OCI-LY7 (cell line): ENCODE measurements around the gene CST9. TPM values are rescaled to one million over a fixed set of nuclear protein-coding genes. Genes with fewer than 3 reads are reported as not detected.
"Not testable (repeated sequence)": the region's sequence is repeated elsewhere in the genome, so short reads cannot be mapped to it uniquely, and the experiment has no call there.

Source experiments
- BruUV-seq: library from RNA; stranded (reverse); fragments of 400-500 nt; replicated peaks from 2 replicates; lab custom pipeline; 2021; lab: Mats Ljungman, UMichigan
- CTCF ChIA-PET: fragments of 300-600 bp; sonication (Branson Sonifier 250); formaldehyde crosslinking; loops from one replicate; lab custom pipeline; 2022; ENCODE audit warnings: antibody characterized with exemption; ENCODE audit not compliant: unreplicated experiment; lab: Charles Lee
- POLR2A ChIA-PET: fragments of 300-600 bp; sonication (Branson Sonifier 250); formaldehyde crosslinking; loops from one replicate; lab custom pipeline; 2022; ENCODE audit warnings: antibody characterized with exemption; lab: Charles Lee
- DNase-seq: peaks from one replicate; pipeline ENCODE4 v3.0.0-alpha.2; 2015; ENCODE audit warnings: low spot score
- H2AFZ ChIP-seq: fragments of 200-600 bp; sonication (generic), shearing (Covaris generic); 2 replicates; pipeline ENCODE4 v1.6.1; 2014; ENCODE audit warnings: mild to moderate bottlenecking, antibody characterized with exemption, low read length, moderate library complexity
- H3K27ac ChIP-seq: fragments of 200-600 bp; sonication (generic); 2 replicates; pipeline ENCODE4 v1.5.1; 2014; ENCODE audit warnings: mixed run types, low read depth, mild to moderate bottlenecking, moderate library complexity, low read length, inconsistent platforms; ENCODE audit not compliant: poor library complexity, severe bottlenecking
- H3K36me3 ChIP-seq: fragments of 200-600 bp; sonication (generic); 2 replicates; pipeline ENCODE4 v1.6.1; 2014; ENCODE audit warnings: mild to moderate bottlenecking, antibody characterized with exemption, low read length, moderate library complexity, mixed read lengths; ENCODE audit not compliant: insufficient read depth
- H3K4me1 ChIP-seq: fragments of 200-600 bp; sonication (generic); 2 replicates; pipeline ENCODE4 v1.5.1; 2014; ENCODE audit warnings: mild to moderate bottlenecking, low read length; ENCODE audit not compliant: insufficient read depth, poor library complexity, severe bottlenecking
- H3K4me2 ChIP-seq: fragments of 200-600 bp; sonication (generic); 2 replicates; pipeline ENCODE4 v1.6.1; 2014; ENCODE audit warnings: mild to moderate bottlenecking, low read length
- H3K4me3 ChIP-seq: fragments of 200-600 bp; sonication (generic); 2 replicates; pipeline ENCODE4 v1.5.1; 2014; ENCODE audit warnings: mild to moderate bottlenecking, low read depth, low read length; ENCODE audit not compliant: poor library complexity, severe bottlenecking
- H3K79me2 ChIP-seq: fragments of 200-600 bp; sonication (generic); 2 replicates; pipeline ENCODE4 v1.6.1; 2016; ENCODE audit warnings: low read depth, mild to moderate bottlenecking, low read length, moderate library complexity, mixed read lengths; ENCODE audit not compliant: insufficient read depth
- H3K9me2 ChIP-seq: fragments of 200-600 bp; sonication (generic); 2 replicates; pipeline ENCODE4 v1.6.1; 2016; ENCODE audit warnings: mild to moderate bottlenecking, low read length, mixed read lengths; ENCODE audit not compliant: insufficient read depth
- H3K9me3 ChIP-seq: fragments of 200-600 bp; sonication (generic); 2 replicates; pipeline ENCODE4 v1.6.1; 2014; ENCODE audit warnings: mild to moderate bottlenecking, mixed run types, low read length, mixed read lengths
- H4K20me1 ChIP-seq: fragments of 200-600 bp; sonication (generic); 2 replicates; pipeline ENCODE4 v1.6.1; 2014; ENCODE audit warnings: mild to moderate bottlenecking, antibody characterized with exemption, low read length, moderate library complexity, mixed read lengths; ENCODE audit not compliant: insufficient read depth
- EZH2phosphoT487 ChIP-seq: fragments of 200-600 bp; sonication (generic); IDR thresholded peaks from 2 replicates; pipeline ENCODE4 v1.6.1; 2018; ENCODE audit warnings: low read depth, borderline replicate concordance, mild to moderate bottlenecking, mixed run types, antibody characterized with exemption, low read length, moderate library complexity, mixed read lengths
- intact Hi-C: fragments of 100-400 bp; cut with micrococcal nuclease; formaldehyde crosslinking; loops from one replicate; pipeline ENCODE4 v1.10.0; 2022; ENCODE audit not compliant: unreplicated experiment
- total RNA-seq, 2 experiments: library from RNA; depleted of rRNA in 1 of 2; stranded (reverse); fragments of >200 nt in 1 of 2; shearing (Covaris generic) in 1 of 2; gene quantifications; 2 replicates each; pipeline ENCODE4 v1.2.3, GENCODE V29; 2014 to 2022
- TF ChIP-seq, protein P1 (sequence below): fragments of 200-600 bp; sonication (generic); conservative IDR thresholded peaks from 2 replicates; pipeline ENCODE4 v1.5.1; 2014; ENCODE audit warnings: mild to moderate bottlenecking, antibody characterized with exemption, low read length, moderate library complexity, mixed read lengths

The CST9 gene
- total RNA-seq, 2 experiments from 2014 or later: not detected

DNA sequence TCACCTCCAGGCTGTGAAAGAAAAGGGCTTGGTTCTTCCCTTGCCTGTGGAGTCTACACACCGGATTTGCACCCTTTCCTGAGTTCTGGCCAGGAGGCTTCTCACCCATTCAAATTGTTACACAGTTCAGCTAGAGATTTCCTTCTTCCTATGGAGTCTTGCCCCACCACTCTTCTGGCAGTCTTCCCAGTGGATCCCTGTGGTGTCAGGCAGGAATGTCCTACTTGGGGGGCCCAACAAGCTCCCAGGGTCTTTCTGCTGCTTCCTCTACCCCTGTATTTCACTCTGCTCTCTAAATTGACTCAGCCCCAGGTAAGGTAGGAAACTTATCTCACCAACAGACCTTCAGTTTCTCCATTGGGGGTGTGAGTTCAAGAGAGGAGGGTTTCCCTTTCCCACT, 23.4 kb downstream of the CST9 start:
- CTCF ChIA-PET: no interaction called here
- no TSS peak for BruUV-seq

DNA sequence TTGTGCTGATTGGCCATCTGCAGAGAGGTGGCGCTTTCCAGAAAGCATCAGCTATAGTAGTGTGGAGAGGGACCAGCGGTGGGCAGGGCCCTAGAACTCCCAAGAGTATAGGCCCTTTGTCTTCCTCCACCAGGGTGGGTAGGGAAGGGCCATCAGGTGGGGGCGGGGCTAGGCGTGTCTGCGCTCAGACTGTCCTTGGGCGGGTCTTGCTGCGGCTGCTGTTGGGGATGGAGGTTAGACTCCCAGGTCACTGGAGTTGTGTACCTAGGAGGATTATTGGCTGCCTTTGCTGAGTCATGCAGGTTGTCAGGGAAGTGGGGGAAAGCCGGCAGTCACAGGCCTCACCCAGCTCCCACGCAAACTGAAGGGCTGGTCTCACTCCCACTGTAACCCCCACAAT, 23.9 kb downstream of the CST9 start:
- BruUV-seq, CTCF ChIA-PET: not testable (repeated sequence)

More for the DNA sequence above, 23.4 kb downstream of the CST9 start:
- H3K79me2 ChIP-seq: no peaks in the 10 kb centered on the region
- intact Hi-C loops: no loop called here
- DNase-seq: no peak
- H3K9me3 ChIP-seq: no peaks in the 10 kb centered on the region
- TF ChIP-seq EZH2phosphoT487: no peak
- TF ChIP-seq, protein P1, sequence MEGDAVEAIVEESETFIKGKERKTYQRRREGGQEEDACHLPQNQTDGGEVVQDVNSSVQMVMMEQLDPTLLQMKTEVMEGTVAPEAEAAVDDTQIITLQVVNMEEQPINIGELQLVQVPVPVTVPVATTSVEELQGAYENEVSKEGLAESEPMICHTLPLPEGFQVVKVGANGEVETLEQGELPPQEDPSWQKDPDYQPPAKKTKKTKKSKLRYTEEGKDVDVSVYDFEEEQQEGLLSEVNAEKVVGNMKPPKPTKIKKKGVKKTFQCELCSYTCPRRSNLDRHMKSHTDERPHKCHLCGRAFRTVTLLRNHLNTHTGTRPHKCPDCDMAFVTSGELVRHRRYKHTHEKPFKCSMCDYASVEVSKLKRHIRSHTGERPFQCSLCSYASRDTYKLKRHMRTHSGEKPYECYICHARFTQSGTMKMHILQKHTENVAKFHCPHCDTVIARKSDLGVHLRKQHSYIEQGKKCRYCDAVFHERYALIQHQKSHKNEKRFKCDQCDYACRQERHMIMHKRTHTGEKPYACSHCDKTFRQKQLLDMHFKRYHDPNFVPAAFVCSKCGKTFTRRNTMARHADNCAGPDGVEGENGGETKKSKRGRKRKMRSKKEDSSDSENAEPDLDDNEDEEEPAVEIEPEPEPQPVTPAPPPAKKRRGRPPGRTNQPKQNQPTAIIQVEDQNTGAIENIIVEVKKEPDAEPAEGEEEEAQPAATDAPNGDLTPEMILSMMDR: no peak
- H2AFZ ChIP-seq: no peak overlapping the region
- H3K4me2 ChIP-seq: no peak overlapping the region
- POLR2A ChIA-PET: interaction anchor here (0.6 kb wide), 2 partner anchors 8 to 737 kb away, joined by 3 read pairs; no protein-coding TSS in a partner anchor
- H3K27ac ChIP-seq: no peak overlapping the region
- no peak overlapping the region for H3K4me3 ChIP-seq
- no peaks in the 10 kb centered on the region for H4K20me1 ChIP-seq
- H3K36me3 ChIP-seq: no peaks in the 10 kb centered on the region
- no peaks in the 10 kb centered on the region for H3K9me2 ChIP-seq
- H3K4me1 ChIP-seq: no peaks in the 10 kb centered on the region

DNA sequence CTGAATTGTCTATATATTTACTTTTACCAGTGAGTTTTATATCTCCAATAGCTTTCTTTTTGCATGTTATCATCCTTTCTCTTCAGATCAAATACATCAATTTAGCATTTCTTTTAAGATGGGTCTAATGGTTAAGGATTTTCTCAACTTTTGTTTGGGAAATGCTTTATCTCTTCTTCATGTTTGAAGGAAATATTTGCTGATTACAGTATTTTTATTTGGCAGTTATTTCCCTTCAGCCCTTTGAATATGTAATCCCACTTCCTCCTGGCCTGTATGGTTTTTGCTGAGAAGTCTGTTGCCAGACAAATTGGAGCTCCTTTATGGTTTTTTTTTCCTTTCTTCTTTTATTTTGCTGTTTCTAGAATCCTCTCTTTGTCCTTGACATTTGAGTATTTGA, 30.7 kb downstream of the CST9 start:
- no TSS peak for BruUV-seq
- H2AFZ ChIP-seq: no peak overlapping the region
- POLR2A ChIA-PET: no interaction called here
- no peaks in the 10 kb centered on the region for H3K36me3 ChIP-seq
- no peak overlapping the region for H3K4me2 ChIP-seq
- H3K4me3 ChIP-seq: no peak overlapping the region
- CTCF ChIA-PET: no interaction called here
- DNase-seq: no peak
- no peaks in the 10 kb centered on the region for H4K20me1 ChIP-seq
- H3K9me3 ChIP-seq: no peaks in the 10 kb centered on the region
- H3K4me1 ChIP-seq: no peaks in the 10 kb centered on the region
- H3K27ac ChIP-seq: no peak overlapping the region
- no peaks in the 10 kb centered on the region for H3K9me2 ChIP-seq
- H3K79me2 ChIP-seq: no peaks in the 10 kb centered on the region
- TF ChIP-seq, protein P1: no peak
- TF ChIP-seq EZH2phosphoT487: no peak
- intact Hi-C loops: no loop called here

More for the DNA sequence above, 23.9 kb downstream of the CST9 start:
- H2AFZ ChIP-seq, DNase-seq, H3K27ac ChIP-seq, intact Hi-C loops, H3K4me2 ChIP-seq, H3K79me2 ChIP-seq, H3K36me3 ChIP-seq, H3K4me1 ChIP-seq, H3K9me2 ChIP-seq, H3K4me3 ChIP-seq, H3K9me3 ChIP-seq, H4K20me1 ChIP-seq: not testable (repeated sequence)
- POLR2A ChIA-PET: interaction anchor here (0.6 kb wide), 2 partner anchors 8 to 736 kb away, joined by 3 read pairs; no protein-coding TSS in a partner anchor
